NCI-H2227 treated with DMSO at 0.1 percent for 48 hours (cell line): ENCODE measurements around the gene KCNT2.
A peak's percentile ranks its signal among the peaks of the same experiment; 100 is the strongest.
"Not testable (repeated sequence)": the region's sequence is repeated elsewhere in the genome, so short reads cannot be mapped to it uniquely, and the experiment has no call there.

Source experiments
- DNase-seq: peaks from one replicate; lab custom pipeline; 2025; lab: John Stamatoyannopoulos, UW

The KCNT2 gene

GRCh38 chr1:196608390-196609369, at the start of gene KCNT2:
TSS of gene KCNT2 (minus strand) at chr1:196608440. CDS start at chr1:196608309, 131 bp downstream.
- DNase-seq, result peak; percentile 92

DNA sequence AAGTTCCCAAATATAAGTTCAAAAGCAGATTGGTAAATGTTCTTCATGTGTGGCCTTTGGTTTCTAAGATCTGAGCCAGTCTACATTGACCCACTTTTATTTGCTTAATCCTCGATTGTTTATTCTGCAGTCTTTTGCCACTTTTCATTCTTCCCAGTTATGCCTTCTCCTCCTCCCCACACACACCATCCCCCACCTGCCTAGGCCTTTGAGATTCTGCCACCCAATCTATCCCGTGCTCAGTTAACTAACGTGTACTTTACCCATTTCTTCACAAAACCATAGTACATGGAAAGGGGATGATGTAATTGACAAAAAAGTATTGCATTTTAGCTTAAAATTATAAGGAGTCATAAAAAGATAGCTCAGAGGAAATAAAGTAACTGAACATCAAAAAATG, 47.3 kb upstream of the KCNT2 start:
- no peak for DNase-seq

DNA sequence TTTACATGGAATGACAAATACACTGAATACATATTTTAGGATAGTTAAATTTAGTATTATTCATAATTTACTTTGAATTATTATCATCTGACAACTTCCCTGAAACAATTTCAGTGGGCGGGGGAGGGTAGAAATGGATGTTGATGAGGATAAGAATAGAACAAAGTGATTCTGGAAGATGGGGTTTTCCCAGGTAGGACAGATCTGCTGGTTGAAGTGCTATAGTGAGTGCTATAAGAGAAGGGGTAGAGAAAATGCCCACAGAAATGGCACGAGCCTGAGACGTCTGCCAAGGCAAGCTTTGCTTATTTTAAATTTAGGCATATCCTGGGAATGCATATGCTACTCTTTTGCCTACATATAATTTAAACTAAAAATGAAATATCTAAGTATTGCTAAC, 46.8 kb upstream of the KCNT2 start:
- no peak for DNase-seq

DNA sequence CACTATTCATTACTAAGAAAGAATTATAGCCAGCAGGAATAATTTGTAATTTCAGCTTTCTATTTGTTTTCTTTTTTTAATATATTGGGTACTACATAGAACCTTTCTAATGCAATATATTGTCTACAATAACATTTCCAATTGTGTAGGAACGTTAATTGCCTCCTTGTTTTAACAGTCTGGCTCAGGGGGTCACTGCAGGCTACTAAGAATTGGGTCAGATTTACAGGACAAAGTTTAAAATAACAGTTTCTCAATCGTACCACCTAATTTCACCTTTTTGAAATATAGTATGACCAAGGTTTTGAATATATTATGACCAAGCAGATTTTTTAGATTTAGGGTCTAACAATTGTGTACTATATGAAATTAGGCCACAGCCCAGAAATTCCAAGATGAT, 46.0 kb upstream of the KCNT2 start:
- DNase-seq, result no peak

GRCh38 chr1:196651637-196652215, 43.5 kb upstream of the KCNT2 start, which contains the start of gene CFH:
TSS of gene CFH (plus strand) at chr1:196652043. CDS start at chr1:196652118, 75 bp downstream.
- DNase-seq, result no peak

DNA sequence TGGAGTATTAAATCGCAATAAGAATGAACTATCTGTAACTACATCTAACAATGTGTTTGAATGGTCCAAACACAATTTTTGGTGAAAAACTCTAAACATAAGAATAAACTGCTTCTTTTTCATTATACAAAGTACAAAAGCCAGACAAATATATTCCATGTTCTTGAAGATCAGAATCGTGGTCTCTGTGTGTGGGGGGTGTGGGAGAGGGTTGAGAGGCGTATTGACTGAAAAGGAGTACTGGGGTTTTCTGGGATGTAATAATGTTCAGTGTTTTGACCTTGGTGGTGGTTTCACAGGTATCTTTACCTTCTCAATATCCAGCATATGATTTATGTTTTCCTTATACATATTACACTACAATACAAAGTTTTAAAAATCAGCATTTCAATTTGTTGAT, 42.8 kb upstream of the KCNT2 start:
- no peak for DNase-seq

GRCh38 chr1:196650403-196650802, 42.2 kb upstream of the KCNT2 start:
- DNase-seq, result no peak

- no peak for DNase-seq
Measured at GRCh38 chr1:196649990-196650389, 41.8 kb upstream of the KCNT2 start.

GRCh38 chr1:196640976-196641375, 32.7 kb upstream of the KCNT2 start:
- no peak for DNase-seq

DNA sequence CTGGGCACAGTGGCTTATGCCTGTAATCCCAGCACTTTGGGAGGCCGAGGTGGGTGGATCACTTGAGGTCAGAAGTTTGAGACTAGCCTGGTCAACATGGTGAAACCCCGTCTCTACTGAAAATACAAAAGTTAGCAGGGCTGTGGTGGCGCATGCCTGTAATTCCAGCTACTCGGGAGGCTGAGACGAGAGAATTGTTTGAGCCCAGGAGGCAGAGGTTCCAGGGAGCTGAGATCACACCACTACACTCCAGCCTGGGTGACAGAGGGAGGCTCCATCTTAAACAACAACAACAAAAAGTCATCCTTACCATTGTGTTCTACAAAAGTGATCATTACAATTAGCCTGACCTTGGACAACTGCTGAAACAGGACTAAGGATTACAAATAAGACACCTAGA, 31.1 kb upstream of the KCNT2 start:
- not testable (repeated sequence) for DNase-seq

GRCh38 chr1:196638466-196638865, 30.2 kb upstream of the KCNT2 start:
- DNase-seq, result no peak

GRCh38 chr1:196637606-196638005, 29.4 kb upstream of the KCNT2 start:
- no peak for DNase-seq

GRCh38 chr1:196628838-196629237, 20.6 kb upstream of the KCNT2 start:
- DNase-seq, result no peak

DNA sequence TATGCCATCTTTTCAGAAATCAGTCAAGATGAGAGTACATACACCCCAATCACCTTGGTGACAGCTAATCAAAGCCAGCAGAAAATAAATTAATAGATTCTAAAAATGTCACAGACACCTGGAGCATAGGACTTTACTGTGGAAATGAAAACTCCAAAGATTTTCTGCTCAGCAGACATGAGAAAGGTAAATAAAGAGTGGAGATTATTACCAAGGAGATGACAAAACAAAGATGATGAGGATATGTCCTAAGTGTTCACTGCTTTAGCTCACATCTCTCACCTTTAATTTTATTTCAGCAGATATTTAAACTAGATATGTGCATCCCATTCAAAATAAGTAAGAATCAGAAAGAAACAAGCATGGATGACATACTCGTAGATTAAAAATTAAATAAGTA, 14.8 kb upstream of the KCNT2 start:
- no peak for DNase-seq

DNA sequence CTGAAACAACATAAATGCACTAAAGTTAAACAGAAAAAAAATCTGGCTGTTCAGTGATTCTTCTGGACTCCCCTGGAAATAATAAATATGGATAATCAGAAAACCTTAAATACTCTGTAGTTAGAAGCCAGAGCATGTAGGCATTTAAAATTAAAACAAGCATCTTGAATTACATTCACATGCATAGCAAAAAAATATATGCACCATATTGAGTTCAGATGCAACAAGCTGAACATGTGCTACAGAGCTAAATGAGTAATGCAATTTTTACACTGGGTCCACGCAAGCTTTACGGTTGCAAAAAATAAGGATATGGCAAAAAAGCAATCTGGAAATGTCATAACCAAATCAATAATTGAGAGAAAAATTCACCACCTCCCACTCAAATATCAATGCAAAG, 11.5 kb upstream of the KCNT2 start:
- no peak for DNase-seq

DNA sequence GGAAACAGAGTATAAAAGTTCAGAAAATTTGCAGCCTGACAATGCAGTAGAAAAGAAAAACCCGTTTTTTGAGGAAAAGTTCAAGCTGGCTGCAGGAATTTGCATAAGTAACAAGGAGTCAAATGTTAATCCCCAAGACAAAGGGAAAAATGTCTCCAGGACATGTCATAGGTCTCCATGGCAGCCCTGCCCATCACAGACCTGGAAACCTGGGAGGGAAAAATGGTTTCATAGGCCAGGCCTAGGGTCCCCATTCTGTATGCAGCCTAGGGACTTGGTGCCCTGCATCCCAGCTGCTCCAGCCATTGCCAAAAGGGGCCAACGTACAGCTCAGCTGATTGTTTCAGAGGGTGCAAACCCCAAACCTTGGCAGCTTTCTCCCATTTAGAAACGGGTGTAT, 3.6 kb upstream of the KCNT2 start:
- no peak for DNase-seq

GRCh38 chr1:196609370-196609737, 1.1 kb upstream of the KCNT2 start:
- no peak for DNase-seq

DNA sequence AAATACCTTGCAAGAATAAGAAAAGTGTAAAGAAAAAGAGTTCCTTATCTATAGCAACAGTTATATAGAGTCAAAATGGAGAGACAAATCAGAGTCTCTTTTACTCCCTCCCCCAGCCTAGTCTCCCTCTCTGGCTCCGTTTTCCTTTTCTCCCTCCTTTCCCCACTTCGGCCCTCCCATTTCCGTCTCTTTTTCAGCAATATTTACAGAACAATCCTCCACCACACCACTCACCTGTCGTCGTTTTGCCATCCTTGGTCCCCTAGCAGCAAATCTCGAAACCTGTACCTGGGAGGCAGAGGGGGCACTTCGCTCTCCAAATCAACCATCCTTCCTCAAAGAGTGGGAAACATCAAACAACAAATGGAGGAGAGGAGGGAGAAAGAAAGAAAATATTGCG, 259 bp downstream of the KCNT2 start:
- DNase-seq, result peak; percentile 62

GRCh38 chr1:196603651-196604050, 4.6 kb downstream of the KCNT2 start:
- no peak for DNase-seq

DNA sequence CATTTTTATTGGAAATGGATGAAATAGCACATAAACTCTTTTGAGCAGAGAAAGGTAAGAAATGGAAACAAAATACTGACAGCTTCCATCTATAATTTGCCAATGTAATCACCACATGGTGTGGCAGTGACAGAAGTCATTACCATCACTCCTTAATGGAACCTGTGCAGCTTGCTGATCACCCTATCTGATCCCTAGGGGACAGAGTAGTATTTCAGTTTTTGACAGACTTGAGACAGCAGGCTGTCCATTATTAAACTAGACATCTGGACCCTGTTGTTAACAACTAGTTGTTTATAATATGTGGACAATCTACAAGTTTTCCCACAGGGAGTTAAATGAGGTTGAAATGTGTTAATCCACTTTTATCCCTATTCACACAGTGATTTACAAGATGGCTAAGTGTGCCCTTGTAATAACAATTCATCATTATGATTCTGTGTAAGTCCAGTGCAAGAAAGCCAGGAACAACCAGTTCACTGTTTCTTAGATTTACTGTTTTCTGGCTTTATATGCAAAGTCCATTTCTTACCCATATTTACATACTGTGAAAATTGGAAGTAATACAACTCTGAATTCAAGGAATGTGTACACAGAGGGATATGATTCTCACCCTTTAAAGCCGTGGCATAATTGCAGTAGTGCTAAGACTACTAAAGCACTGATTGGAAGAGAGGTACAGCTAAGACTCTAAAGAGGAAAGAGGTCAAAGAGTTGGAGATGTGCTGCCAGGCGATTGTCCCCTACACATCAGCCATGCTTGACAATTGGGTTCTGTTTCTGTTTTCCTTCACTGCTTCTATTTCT, 9.1 kb downstream of the KCNT2 start:
- no peak for DNase-seq

- no peak for DNase-seq
Measured at GRCh38 chr1:196594700-196595099, 13.5 kb downstream of the KCNT2 start.

DNA sequence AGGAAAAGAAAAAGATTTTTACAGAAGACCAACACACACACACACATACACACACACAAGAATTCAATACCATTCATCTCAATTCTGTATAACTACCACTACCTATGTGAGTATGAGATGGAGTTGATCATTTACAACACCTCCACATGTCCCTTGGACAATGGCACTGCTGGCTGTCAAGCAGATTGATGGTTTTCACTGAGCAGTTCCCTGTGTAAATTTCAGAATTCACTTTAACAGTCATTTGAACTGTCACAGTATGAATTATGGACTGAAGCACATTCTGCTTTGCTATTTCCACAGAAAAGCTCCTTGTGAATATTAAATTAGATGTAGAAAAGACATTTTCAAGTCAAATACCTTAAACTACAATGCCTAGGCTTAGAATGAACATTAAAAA, 14.3 kb downstream of the KCNT2 start:
- DNase-seq, result peak; percentile 37

DNA sequence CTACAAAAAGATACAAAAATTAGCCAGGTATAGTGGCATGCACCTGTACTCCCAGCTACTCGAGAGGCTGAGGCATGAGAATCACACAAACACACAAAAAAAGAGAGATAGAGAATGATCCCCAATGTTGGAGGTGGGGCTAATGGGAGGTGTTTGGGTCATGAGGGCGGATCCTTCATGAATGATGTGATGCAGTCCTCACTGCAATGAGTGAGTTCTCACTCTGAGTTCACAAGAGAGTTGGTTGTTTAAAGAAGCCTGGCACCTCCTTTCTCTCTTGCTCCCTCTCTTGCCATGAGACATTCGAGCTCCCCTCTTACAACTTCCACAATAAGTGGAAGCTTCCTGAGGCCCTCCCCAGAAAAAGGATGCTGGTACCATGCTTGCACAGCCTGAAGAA, 17.3 kb downstream of the KCNT2 start:
- DNase-seq, result no peak
